GM12878 (cell line): ENCODE results near the gene NTM. TPM values are rescaled to one million over a fixed set of nuclear protein-coding genes. Genes with fewer than 3 reads are reported as not detected.

Experiments used
- ATAC-seq: fragments of 200-7000 bp; cut with Tn5 transposase; 3 replicates; pipeline ENCODE4 v1.9.1; 2020; ENCODE audit warnings: mild to moderate bottlenecking, moderate library complexity
- BruUV-seq: library from RNA; stranded (reverse); fragments of 400-500 nt; replicated peaks from 2 replicates; lab custom pipeline; 2021; lab: Mats Ljungman, UMichigan
- CTCF ChIA-PET: fragments of 300-600 bp; sonication (Branson Sonifier 250); formaldehyde crosslinking; extraction: SDS; loops from one replicate; lab custom pipeline; 2021; ENCODE audit warnings: inconsistent platforms; lab: Yijun Ruan, JAX
- POLR2A ChIA-PET: fragments of 350-600 bp; formaldehyde crosslinking; extraction: SDS; loops from one replicate; lab custom pipeline; 2021; ENCODE audit warnings: inconsistent platforms; lab: Charles Lee
- RAD21 ChIA-PET: fragments of 300-600 bp; sonication (Branson Sonifier 250); formaldehyde crosslinking; loops from one replicate; lab custom pipeline; 2023; ENCODE audit warnings: antibody characterized with exemption; ENCODE audit not compliant: unreplicated experiment; lab: Charles Lee
- SMC1A ChIA-PET: fragments of 300-600 bp; sonication (Branson Sonifier 250); formaldehyde crosslinking; loops from one replicate; lab custom pipeline; 2023; ENCODE audit not compliant: unreplicated experiment, uncharacterized antibody; lab: Charles Lee
- DNase-seq: peaks from one replicate; pipeline ENCODE4 v3.0.0-alpha.2; 2011; ENCODE audit warnings: low read depth, low spot score
- FAIRE-seq: peaks from 3 replicates; lab custom pipeline; 2011; peaks lifted over from hg19 to GRCh38; lab: Jason Lieb, UNC
- H2AFZ ChIP-seq: 2 replicates; pipeline ENCODE4 v1.6.0; 2011; ENCODE audit warnings: low read depth, low read length, control low read depth; ENCODE audit not compliant: control insufficient read depth
- H3K27ac ChIP-seq: 2 replicates; pipeline ENCODE4 v1.5.1; 2011; ENCODE audit warnings: control low read depth; ENCODE audit not compliant: control insufficient read depth, insufficient read depth
- H3K27me3 ChIP-seq, 2 experiments: replicated peaks in 1 of 2; 2 replicates each; pipeline versions ENCODE4 v1.6.0 to v1.6.1; 2011; ENCODE audit warnings: low read length in 1 of 2; ENCODE audit not compliant: control insufficient read depth in 2 of 2, insufficient read depth in 2 of 2
- H3K36me3 ChIP-seq, 2 experiments: 2 replicates each; pipeline ENCODE4 v1.5.1; 2011; ENCODE audit warnings: low read length in 1 of 2; ENCODE audit not compliant: control insufficient read depth in 2 of 2, insufficient read depth in 2 of 2
- H3K4me1 ChIP-seq: 2 replicates; pipeline ENCODE4 v1.6.1; 2011; ENCODE audit warnings: mild to moderate bottlenecking, low read length, moderate library complexity, mixed read lengths; ENCODE audit not compliant: control insufficient read depth, insufficient read depth
- H3K4me2 ChIP-seq: 2 replicates; pipeline ENCODE4 v1.6.0; 2011; ENCODE audit warnings: control low read depth; ENCODE audit not compliant: control insufficient read depth, insufficient read depth
- H3K4me3 ChIP-seq: fragments of 200-600 bp; sonication (generic); 2 replicates; pipeline ENCODE4 v1.5.1; 2016
- H3K79me2 ChIP-seq: 2 replicates; pipeline ENCODE4 v1.6.0; 2011; ENCODE audit warnings: low read length; ENCODE audit not compliant: control insufficient read depth, insufficient read depth
- H3K9ac ChIP-seq: 2 replicates; pipeline ENCODE4 v1.8.0; 2011; ENCODE audit warnings: low read length, control low read depth, mixed read lengths; ENCODE audit not compliant: control insufficient read depth, insufficient read depth
- H3K9me3 ChIP-seq: replicated peaks from 3 replicates; pipeline ENCODE4 v1.5.1; 2011; ENCODE audit warnings: mild to moderate bottlenecking, low read length; ENCODE audit not compliant: control insufficient read depth, insufficient read depth
- H4K20me1 ChIP-seq: 2 replicates; pipeline ENCODE4 v1.6.0; 2011; ENCODE audit not compliant: control insufficient read depth, insufficient read depth
- BCL11A ChIP-seq: IDR thresholded peaks from 2 replicates; pipeline ENCODE4 v1.6.1; 2011; ENCODE audit warnings: low read depth, low read length
- BCL3 ChIP-seq: IDR thresholded peaks from 2 replicates; pipeline ENCODE4 v1.6.1; 2011; ENCODE audit warnings: borderline replicate concordance, low read depth, mild to moderate bottlenecking, moderate library complexity, low read length; ENCODE audit not compliant: insufficient read depth, poor library complexity, severe bottlenecking
- BMI1 ChIP-seq: fragments of 450-650 bp; IDR thresholded peaks from 2 replicates; pipeline ENCODE4 v1.6.1; 2016; ENCODE audit warnings: mild to moderate bottlenecking, moderate library complexity, borderline replicate concordance
- EZH2 ChIP-seq: IDR thresholded peaks from 2 replicates; pipeline ENCODE4 v1.6.1; 2012; ENCODE audit warnings: low read depth, mild to moderate bottlenecking, control low read depth, inconsistent platforms, low read length, borderline replicate concordance; ENCODE audit not compliant: control insufficient read depth
- FOS ChIP-seq: IDR thresholded peaks from 3 replicates; pipeline ENCODE4 v1.6.1; 2011; ENCODE audit warnings: borderline replicate concordance; ENCODE audit not compliant: insufficient read length; ENCODE audit errors: extremely low read depth
- HDGF ChIP-seq: fragments of 450-650 bp; IDR thresholded peaks from 2 replicates; pipeline ENCODE4 v1.6.1; 2016; ENCODE audit warnings: antibody characterized with exemption
- JUND ChIP-seq: IDR thresholded peaks from 2 replicates; pipeline ENCODE4 v1.6.1; 2012; ENCODE audit warnings: low read depth, mild to moderate bottlenecking, low read length, improper control_type of control experiment, moderate library complexity
- MEF2A ChIP-seq: IDR thresholded peaks from 2 replicates; pipeline ENCODE4 v1.6.1; 2011; ENCODE audit warnings: low read depth, mild to moderate bottlenecking, low read length, moderate library complexity; ENCODE audit not compliant: insufficient read depth
- MTA3 ChIP-seq: IDR thresholded peaks from 2 replicates; pipeline ENCODE4 v1.6.1; 2012; ENCODE audit warnings: low read length, inconsistent platforms, borderline replicate concordance
- MYB ChIP-seq: fragments of 150-350 bp; IDR thresholded peaks from 2 replicates; pipeline ENCODE4 v1.6.1; 2014; ENCODE audit warnings: mild to moderate bottlenecking, low read depth, low read length, borderline replicate concordance
- NFIC ChIP-seq: IDR thresholded peaks from 2 replicates; pipeline ENCODE4 v1.6.1; 2012; ENCODE audit warnings: low read depth, mild to moderate bottlenecking, inconsistent platforms, low read length, moderate library complexity
- NR2C1 ChIP-seq: fragments of 450-650 bp; IDR thresholded peaks from 2 replicates; pipeline ENCODE4 v1.6.1; 2017; ENCODE audit warnings: antibody characterized with exemption, mild to moderate bottlenecking, moderate library complexity
- PML ChIP-seq: IDR thresholded peaks from 2 replicates; pipeline ENCODE4 v1.6.1; 2012; ENCODE audit warnings: low read length, inconsistent platforms
- POLR2AphosphoS5 ChIP-seq: IDR thresholded peaks from 2 replicates; pipeline ENCODE4 v1.6.1; 2011; ENCODE audit warnings: mild to moderate bottlenecking, low read length, inconsistent platforms
- RELA ChIP-seq: fragments of 450-650 bp; IDR thresholded peaks from 2 replicates; pipeline ENCODE4 v1.8.0; 2014; ENCODE audit warnings: borderline replicate concordance; ENCODE audit not compliant: partially characterized antibody
- WRNIP1 ChIP-seq: IDR thresholded peaks from 2 replicates; pipeline ENCODE4 v1.6.1; 2011; ENCODE audit warnings: low read depth, low read length, improper control_type of control experiment, borderline replicate concordance
- YBX1 ChIP-seq: fragments of 450-650 bp; IDR thresholded peaks from 2 replicates; pipeline ENCODE4 v1.6.1; 2016; ENCODE audit warnings: antibody characterized with exemption
- ZNF217 ChIP-seq: fragments of 450-650 bp; IDR thresholded peaks from 2 replicates; pipeline ENCODE4 v1.6.1; 2017; ENCODE audit warnings: antibody characterized with exemption, mild to moderate bottlenecking
- WGBS: methylation state at CpG from one replicate; pipeline ENCODE4 v1.1.6; 2016; ENCODE audit warnings: low lambda C conversion rate; ENCODE audit not compliant: insufficient replicate concordance, insufficient coverage; ENCODE audit errors: missing lambda C conversion rate; 5-methylcytosine and 5-hydroxymethylcytosine counted together
- in situ Hi-C: fragments of 300-500 bp; cut with MboI; formaldehyde crosslinking; loops from 9 replicates; pipeline ENCODE4 v1.14.3; 2018; ENCODE audit warnings: mixed read lengths
- intact Hi-C: fragments of 100-400 bp; cut with micrococcal nuclease; formaldehyde crosslinking; loops from one replicate; pipeline ENCODE4 v1.14.2; 2022; ENCODE audit not compliant: unreplicated experiment
- polyA plus RNA-seq, 11 experiments: library from polyadenylated mRNA; depleted of rRNA in 4 of 11; unstranded in 6 of 11; stranded (reverse) in 5 of 11; fragments of >200 nt; fragmentation: Nextera tagmentation in 4 of 11; fragmentation: Illumina TruSeq in 1 of 11; extraction: Ambion mirVana in 4 of 11; extraction: Trizol in 1 of 11; gene quantifications; 1 replicate in 1 of 11; 2 replicates in 10 of 11; pipeline versions ENCODE4 v1.2.1 to v1.2.3, GENCODE V29; 2011 to 2016; ENCODE audit warnings: inconsistent platforms in 2 of 11, missing spikeins in 2 of 11, low read depth in 1 of 11
- total RNA-seq, 4 experiments: library from RNA; depleted of rRNA in 3 of 4; stranded (reverse); fragments of >200 nt in 3 of 4; fragmentation: Illumina TruSeq in 1 of 4; extraction: Trizol in 1 of 4; gene quantifications; 2 replicates each; pipeline versions ENCODE4 v1.2.1 to v1.2.3, GENCODE V29; 2013 to 2021
- TF ChIP-seq, protein P1 (sequence below): fragments of 450-650 bp; IDR thresholded peaks from 2 replicates; pipeline ENCODE4 v1.6.1; 2017; ENCODE audit warnings: low read depth, mild to moderate bottlenecking, moderate library complexity
- TF ChIP-seq, protein P2 (sequence below): IDR thresholded peaks from 2 replicates; pipeline ENCODE4 v1.6.1; 2011; ENCODE audit warnings: low read depth, mild to moderate bottlenecking, low read length, moderate library complexity, borderline replicate concordance; ENCODE audit errors: extremely low read depth

The NTM gene
- total and polyA plus RNA-seq, 10 of the 15 experiments (the other 5 are each of a cell fraction or from before 2014, with no cell fraction given), result not detected

GRCh38 chr11:132080127-132080526, 709.7 kb downstream of the NTM start:
- Histone ChIP-seq H3K27me3 (no peaks in the 10 kb centered on the region), H3K9me3 (no peaks in the 10 kb centered on the region), H3K4me3 (no peak overlapping the region), H3K79me2 (no peaks in the 10 kb centered on the region), H3K36me3 (no peaks in the 10 kb centered on the region), H3K4me2 (no peak overlapping the region), H4K20me1 (no peaks in the 10 kb centered on the region), H3K9ac (no peak overlapping the region), H3K27ac (no peak overlapping the region), H3K4me1 (no peaks in the 10 kb centered on the region), H2AFZ (no peak overlapping the region)
- ChIA-PET SMC1A (no interaction called here), RAD21 (no interaction called here), POLR2A (no interaction called here), CTCF (no interaction called here)
- FAIRE-seq (no peak), ATAC-seq (no peak), DNase-seq (no peak)
- no TSS peak for BruUV-seq
- in situ Hi-C loops, result no loop called here
- no peak for TF ChIP-seq NR2C1
- no peak for TF ChIP-seq WRNIP1
- TF ChIP-seq FOS, result no peak
- TF ChIP-seq, protein P1, sequence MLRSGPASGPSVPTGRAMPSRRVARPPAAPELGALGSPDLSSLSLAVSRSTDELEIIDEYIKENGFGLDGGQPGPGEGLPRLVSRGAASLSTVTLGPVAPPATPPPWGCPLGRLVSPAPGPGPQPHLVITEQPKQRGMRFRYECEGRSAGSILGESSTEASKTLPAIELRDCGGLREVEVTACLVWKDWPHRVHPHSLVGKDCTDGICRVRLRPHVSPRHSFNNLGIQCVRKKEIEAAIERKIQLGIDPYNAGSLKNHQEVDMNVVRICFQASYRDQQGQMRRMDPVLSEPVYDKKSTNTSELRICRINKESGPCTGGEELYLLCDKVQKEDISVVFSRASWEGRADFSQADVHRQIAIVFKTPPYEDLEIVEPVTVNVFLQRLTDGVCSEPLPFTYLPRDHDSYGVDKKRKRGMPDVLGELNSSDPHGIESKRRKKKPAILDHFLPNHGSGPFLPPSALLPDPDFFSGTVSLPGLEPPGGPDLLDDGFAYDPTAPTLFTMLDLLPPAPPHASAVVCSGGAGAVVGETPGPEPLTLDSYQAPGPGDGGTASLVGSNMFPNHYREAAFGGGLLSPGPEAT, result no peak
- TF ChIP-seq BCL3, result no peak
- TF ChIP-seq, protein P2, sequence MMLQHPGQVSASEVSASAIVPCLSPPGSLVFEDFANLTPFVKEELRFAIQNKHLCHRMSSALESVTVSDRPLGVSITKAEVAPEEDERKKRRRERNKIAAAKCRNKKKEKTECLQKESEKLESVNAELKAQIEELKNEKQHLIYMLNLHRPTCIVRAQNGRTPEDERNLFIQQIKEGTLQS, result no peak
- no peak for TF ChIP-seq BCL11A
- no peak for TF ChIP-seq JUND
- no peak for TF ChIP-seq POLR2AphosphoS5
- no peak for TF ChIP-seq ZNF217
- no peak for TF ChIP-seq BMI1
- TF ChIP-seq PML, result no peak
- no peak for TF ChIP-seq MYB
- no peak for TF ChIP-seq RELA
- no peak for TF ChIP-seq EZH2
- no peak for TF ChIP-seq HDGF
- no peak for TF ChIP-seq YBX1
- no peak for TF ChIP-seq NFIC
- TF ChIP-seq MEF2A, result no peak
- no peak for TF ChIP-seq MTA3
- intact Hi-C loops, result no loop called here
- WGBS, result 0% methylated on average over 1 of the region's 1 CpG
